Measurements from ENCODE around the gene PAK5.

Gene PAK5

DNA sequence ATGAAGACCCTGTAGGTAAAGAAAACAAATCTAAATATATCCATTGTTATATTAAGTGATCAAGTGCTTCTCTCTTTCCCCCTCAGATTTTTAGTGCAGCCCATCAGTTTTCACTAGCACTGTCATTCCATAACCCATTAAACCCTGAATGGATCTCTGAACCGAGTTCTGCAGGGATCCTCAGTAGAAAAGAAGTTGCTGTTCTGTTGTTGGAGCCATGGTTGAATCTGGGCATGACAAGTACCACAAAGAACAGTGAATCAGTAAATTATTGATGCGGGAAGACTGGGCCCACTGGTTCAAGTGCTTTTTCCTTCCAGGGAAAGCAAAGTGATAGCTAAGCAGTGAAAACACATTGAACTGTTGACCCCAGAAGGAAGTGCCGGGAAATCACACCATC is 264.1 kb downstream of the PAK5 start:
- DNase-seq (ENCODE audit: low read depth) = no peak

DNA sequence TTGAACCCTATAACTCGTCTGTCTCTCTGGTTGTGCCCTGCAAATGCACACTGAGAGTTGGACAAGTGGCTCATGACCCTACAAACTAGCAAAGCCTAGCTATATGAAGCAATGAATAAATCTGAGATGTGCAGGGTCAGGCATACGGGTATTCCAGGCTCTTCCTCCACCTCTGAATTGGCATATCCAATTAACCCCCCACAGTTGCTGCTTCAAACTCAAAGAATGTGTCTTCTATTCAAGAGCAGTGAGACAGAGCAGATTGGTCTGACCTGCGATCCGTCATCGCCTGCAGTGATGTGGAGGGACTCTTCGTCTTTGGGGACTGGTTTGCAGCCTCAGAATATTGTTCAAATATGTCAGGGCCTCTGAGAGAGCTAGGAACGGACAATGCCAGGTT is 264.7 kb downstream of the PAK5 start:
- DNase-seq (ENCODE audit: low read depth) = no peak

DNA sequence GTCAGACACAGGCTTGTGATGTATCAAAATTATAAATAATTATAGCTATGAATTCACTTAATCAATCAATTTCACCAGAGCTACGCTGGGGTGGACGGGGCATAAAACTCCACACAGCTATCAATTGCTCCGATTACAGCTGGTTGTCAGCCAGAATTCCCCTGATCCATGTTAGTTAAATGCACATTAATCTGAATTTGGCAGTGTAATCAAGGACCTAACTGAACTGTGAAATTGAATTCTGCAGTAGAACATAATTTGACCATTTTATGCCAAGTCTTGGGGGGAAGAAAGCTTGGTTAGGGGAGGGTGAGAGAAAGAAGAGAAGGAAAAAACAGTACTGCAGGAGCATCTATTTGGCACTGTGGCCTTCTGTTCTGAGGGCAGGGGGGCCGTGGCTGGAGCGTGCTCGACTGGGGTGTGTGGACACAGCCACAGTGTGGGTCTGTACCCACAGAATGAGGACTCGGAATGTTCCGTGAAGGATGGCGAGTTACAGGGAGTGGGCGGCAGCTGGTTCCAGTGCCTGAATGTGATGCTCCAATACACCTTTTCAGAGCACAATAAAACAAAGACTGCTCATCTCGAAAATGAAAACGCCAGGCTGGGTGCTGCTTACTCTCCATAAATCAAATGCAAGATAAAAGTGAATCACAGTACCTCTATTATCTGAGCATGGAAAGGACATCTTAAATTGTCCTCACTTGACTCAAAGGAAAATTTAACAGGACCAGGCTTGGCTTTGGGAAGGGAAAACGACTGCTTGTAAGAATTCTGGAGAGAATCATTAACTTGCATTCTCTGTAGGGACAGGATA is 265.3 kb downstream of the PAK5 start:
- no peak for DNase-seq (ENCODE audit: low read depth)

DNA sequence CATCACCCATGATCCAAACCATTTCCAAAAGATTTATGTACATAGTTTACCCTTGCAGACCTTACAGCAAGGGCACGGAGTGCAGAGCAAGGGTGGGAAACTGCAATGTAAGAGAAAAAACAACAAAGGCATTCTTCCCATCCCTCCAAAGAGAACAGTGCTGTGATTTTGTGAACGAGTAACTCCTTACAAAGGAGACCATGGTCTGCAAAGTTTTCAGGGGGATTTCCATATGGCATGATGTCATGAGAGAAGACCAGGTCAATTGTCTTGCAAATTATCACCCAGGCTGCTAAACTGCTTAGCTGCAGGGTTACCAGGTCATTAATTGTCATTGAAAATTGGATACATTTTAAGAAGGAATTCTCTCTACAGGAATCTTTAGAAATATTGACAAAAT is 266.2 kb downstream of the PAK5 start:
- DNase-seq (ENCODE audit: low read depth) = no peak

DNA sequence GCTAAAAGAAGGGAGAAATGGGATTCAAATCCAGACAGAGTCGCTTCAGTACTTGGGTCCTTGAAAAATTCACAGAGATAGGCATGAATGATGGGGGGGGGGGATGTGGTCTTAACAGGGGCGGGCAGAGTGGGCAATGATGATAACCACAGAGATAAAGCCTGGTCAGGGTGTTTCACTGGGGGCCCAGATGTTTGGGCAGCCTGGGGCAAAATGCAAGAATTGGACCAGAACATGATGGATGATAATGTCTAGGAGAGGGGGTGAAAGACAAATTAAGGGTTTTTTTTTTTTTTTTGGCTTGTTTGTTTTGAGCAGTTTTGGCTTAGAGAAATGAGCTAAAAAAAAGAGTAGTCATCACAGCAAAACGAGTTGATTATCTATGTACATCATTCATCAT is 267.1 kb downstream of the PAK5 start:
- no peak for DNase-seq (ENCODE audit: low read depth)

DNA sequence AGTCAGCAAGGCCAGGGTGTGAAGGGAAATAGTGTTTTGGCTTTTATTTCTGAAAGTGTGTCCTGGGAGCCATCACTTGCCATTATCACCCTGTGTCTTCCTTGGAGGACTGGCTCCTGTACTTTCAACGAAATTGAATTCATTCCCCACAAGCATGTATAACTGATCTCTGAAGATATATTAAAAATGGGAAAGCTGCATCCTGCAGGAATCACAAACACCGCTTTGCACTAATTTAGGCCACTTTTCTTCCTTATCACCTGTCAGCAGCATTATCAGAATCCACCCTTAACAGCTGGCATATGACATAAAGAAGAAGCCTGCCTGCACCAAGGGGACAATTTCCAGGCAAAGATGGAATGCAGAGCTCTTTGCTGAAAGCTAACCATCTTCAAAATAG is 268.3 kb downstream of the PAK5 start:
- no peak for DNase-seq (ENCODE audit: low read depth)

DNA sequence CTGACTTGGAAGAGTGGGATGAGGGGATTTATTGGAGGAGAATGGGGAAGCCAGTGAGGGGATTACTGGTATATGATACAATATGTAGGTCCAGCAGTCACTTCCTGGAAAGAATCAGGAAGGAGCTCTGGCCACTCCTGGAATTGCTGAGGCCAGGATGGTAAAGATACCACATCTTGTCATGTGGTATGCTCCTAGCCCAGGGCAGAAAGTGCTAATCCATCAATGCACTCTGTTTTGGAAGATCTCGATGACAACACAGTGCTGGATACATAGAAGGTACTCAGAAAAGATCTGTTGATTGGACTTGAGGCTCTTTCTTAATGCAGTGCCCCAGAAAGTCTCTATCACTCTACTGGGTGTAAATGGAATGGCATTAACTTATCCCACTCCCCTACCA is 271.9 kb downstream of the PAK5 start:
- no peak for DNase-seq (ENCODE audit: low read depth)

DNA sequence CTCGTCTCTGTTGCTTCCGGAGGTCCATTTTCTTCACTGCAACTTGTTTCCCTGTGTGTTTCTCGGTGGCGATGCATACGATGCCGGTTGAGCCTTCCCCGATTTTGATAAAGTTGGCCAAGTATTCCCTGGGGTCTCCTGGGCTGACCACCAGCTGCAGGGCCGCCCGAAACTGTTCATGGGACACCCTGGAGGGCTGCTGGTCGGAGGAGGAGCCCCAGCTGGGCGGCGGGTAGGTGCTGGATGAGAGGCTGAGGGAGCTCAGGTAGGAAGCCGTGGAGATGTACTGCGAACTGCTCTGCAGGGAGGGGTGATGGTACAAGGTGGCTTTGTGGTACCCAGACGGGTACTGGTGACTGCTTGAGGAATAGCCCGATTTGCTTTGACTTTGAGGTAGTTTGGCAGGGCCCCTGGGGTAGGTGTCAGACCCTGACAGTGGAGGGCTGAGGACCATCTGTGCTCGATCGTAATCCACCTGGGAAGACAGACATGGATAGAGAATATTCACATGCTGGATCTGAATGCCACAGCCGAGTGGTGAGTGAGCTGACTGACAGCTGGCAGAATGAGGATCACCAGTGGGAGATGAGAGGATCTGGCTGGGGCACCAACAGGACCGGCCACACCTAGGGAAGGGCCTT is 272.8 kb downstream of the PAK5 start:
- no peak for DNase-seq (ENCODE audit: low read depth)

DNA sequence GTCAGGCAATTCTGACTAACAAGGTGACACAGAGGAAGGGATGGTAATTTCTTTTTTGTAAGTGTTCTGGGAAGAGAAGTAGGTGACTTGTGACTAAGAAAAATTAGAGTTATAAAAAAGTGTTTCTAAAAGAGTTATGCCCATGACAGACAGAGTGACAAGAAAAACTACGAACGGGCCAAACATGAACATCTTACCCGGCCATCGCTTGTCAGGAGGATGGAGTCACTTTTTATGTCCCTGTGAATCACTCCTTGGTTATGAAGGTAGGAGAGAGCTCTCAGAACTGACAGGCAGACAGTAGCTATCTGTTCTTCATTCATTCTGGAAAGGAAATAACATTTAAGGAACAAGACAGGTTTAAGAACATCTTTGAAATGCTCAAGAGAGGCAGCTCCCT is 281.5 kb downstream of the PAK5 start:
- DNase-seq (ENCODE audit: low read depth) = no peak

DNA sequence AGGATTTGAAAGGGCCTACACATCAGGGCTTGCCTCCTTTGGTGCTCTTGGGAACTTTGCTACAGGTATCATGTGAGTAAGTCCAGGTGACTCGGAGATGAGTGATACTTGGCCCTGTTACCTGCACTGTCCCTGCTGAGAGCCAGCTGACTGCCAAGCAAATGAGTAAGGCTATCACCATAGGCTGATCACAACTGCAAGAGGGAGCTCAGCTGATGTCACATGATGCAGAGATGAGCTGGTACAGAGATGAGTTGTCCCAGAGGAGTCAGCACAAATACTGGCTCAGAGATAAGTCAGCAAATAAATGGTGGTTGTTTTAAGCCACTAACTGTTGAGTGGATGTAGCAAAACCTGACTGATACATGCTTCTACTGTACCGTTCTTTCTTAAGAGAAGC is 283.1 kb downstream of the PAK5 start:
- DNase-seq (ENCODE audit: low read depth) = no peak

DNA sequence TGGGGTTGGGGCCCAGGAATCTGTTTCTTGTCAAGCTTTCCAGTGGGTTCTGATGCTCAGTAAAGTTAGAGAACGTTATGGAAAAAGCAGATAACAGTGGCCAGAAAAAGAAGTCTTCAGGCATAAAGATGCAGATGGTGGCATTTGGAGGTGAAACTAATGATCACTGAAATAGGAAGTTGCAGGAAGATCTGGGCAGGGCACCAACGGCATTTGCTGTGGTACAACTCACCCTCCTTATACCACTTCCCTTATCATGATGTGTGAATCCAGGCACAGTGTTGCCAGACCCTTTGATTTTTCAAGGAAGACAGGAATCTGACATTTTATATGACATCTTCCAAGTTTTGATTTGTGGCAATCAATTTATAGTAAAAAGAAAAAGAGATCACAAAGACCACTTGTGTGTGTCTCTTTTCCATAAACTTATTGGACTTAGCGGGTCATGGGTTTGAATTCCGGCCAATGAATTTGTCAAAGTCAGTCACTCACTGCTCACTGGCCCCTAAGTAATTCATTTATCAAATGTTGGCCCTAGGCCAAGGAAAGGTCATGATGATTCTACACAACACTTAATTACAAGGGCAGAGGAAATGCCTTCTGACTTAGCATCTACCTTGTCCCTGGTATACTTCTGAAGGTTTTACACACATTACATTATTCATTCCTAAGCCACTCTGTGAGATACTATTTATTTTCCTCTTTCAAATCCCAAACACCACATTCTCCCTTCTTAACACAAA is 286.9 kb downstream of the PAK5 start:
- no peak for DNase-seq (ENCODE audit: low read depth)

DNA sequence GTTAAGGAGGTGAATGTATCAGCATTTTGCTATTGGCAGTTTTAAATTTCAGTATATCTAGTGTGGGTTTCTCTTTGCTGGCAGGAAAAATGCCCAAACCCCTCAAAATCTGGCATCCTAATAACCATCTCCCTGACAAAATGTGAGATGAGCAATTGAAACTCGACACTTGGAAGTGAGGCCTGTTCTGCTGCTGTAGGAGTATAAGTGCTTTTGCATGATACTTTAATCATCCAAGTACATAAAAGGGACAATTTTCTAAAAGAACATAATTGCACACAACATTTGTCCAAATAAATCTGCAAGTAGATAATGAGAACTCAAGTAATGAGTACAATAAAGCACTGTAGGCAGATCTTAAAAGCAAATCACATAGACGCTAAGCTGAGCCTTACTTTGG is 288.0 kb downstream of the PAK5 start:
- DNase-seq (ENCODE audit: low read depth) = no peak

DNA sequence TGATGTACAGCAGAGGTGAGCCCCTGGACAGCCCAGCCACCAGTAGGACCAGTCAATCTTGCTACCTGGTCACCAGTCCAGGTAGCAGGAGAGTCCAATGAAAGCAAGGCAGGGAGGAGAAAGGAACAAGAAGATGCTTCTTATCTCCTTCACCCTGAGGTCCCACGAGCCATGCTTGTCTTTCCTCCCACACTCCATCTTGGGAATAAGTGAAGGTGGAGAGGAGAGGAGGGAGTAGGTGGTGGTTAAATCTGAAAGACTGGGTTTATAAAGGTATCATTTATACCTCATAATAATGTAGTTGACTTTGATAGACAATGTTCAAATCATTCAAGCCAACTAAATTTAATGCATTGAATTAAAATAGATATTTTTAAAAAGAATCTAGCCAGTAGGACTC is 288.6 kb downstream of the PAK5 start:
- no peak for DNase-seq (ENCODE audit: low read depth)

DNA sequence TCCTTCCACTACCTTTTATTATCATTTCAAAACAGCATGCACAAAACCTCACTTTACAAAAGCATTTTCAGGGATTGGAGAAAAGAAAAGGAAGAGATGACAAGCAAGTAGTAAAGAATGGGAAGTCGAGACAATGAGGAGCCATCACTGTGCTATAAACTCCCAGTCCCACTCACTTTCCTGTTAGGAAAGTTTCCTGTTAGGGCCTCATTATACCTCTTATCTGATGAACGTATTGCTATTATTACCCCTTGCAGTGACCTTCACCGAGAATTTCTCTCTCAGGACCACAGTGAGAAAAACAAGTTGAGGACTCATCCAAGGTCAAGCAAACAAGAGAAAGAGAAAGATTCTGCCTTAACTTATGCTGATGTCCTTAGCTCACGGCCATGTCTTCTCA is 295.7 kb downstream of the PAK5 start:
- DNase-seq (ENCODE audit: low read depth) = no peak

DNA sequence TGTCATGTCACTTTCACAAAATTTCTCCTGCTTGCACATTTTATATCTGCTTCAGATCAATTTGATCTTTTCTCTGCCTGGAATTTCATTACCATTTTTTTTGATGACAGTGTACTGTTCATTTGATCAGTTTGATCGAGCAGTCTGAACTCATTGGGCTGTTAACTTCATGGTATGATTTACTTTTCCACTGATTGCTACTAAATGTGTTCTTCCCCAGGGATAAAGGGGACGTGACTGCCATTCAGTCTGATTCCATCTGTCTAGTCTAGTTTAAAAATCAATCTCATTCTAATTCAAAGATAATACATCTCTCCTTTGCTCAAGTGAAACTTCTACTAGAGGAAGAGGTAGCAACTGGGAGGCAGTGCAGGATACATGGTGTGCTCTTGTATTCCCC is 303.4 kb downstream of the PAK5 start:
- DNase-seq (ENCODE audit: low read depth) = no peak

DNA sequence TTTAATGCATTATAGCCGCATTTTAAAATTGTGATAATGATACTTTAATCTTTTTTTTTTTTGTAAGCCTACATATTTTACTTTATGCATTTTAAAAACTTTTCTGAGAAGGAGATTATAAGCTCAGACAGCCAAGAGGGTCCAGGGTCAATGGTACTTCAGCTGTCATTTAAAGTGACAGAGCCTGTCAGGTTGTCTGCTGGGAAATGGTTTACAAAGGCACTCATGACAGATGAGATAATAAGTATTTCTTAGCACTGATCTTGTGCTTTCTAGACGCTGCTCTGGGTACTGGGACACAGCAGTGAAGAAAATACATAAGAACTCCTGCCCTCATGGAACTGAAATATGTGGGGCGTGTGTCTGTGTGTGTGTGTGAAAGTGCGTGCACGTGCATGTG is 304.9 kb downstream of the PAK5 start:
- DNase-seq (ENCODE audit: low read depth) = no peak

DNA sequence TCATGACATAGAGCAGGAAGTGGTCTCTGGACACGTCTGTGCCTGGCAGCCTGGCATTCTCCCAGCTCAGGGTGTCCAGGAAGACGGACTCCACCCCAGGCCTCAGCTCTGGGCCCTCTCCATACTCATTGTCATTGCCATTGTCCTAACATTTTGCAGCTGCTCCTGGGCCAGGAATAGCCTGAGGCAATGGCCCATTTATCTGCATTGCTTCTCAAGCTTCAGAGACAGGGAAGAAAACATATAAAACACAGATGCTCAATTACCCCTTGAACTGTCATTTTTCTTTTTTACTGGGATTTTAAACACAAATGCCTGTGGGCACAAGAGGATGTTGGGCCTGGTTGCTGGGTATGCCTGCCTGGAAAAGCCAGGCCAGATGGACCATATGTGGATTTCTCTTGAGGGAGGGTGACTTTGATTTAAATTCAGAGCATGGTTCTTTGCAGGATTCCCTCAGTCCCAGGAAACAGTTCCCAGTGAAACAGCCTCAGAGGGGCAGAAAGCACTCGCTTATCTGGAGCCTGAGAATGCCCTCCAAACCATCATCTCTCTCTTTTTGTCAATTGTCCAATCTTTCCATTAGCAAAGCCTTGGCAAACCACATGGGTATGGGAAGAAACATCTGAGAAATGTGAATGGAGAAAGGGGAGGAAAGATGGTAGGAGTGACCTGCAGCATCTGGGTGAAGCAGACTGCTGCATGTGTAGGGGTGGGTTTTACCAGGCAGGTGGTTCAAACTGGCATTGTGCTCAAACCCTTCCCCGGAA is 306.6 kb downstream of the PAK5 start:
- DNase-seq (ENCODE audit: low read depth) = no peak

DNA sequence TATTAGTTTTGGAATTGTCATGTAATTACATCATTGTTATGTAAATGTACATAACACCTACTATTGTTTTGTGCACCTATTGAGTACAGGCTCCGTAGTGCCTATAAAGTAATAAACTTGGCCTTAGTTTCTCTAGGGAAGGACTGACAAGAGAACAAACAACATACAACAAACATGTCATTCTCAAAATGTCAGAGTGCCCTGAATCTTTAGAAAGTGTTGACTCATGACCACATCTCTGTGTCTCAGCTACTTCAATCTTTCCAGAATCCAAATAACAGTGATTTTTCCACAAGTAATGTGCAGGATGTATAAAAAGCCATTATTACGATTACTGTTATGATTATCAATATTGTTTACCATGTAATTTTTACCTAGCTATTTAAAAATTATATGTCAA is 307.3 kb downstream of the PAK5 start:
- no peak for DNase-seq (ENCODE audit: low read depth)

DNA sequence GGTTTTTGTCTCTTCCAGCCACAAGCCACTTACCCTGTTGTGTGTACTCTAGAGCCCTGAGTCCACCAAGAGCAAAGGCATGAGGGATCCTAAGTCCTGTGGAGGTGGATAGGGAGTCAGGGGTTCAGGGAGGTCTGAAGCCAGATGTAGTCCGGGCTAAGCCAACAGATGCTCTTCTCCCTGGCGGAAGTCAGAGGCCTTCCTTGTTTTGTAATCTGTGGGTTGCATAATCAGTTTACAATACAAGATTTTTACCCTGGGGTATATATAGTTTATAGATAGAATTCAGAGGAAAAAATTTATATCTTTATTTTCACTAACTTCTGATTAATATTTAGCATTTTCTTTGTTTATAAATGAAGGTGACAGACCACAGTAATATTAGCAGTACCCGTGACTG is 315.2 kb downstream of the PAK5 start:
- DNase-seq (ENCODE audit: low read depth) = no peak

DNA sequence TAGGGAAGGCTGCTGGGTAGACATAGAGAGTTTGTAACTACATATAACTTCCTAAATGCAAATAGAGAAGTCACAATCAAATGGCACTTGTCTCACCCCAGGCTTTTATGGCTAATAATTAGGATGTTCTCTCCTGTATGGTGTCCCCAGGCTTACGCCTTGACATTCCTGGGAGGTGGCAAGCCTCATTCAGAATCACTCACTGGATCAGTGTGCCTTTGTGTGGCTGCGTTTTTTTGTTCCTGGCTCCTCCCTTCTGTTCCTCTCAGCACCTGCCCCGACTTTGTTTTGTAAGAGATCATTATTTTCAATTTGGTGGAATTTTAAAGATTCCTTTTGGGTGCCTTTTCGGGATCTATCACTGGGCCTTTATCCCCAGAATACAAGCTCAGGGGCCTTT is 318.8 kb downstream of the PAK5 start:
- DNase-seq (ENCODE audit: low read depth) = no peak

DNA sequence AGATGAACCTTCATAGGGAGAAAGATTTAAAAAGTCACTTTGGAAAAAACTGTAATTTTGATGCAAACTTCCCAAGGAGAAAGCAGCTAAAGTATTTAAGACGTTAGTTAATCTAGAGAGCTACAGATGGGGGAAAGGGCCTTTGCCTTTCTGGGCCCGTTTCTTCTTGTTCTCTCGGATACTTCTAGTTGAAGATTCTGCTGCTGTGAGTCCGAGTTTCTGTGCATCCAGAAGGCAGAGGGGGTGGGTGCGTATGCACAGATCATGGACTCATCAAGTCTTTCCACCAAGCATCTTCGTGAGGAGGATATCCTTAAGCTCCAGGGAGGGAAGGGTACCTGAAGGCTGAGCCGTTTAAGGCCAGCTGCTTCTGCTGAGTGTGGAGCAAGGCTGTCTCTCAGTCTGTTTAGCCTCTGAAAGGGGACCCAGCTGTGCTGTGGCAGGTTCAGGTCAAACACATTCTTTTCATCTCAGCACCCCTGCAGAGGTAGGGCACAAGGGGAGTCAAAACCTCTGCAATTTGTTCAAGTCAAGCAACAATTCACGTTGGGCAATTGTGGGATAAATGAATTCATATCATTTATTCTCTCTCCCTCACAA is 320.2 kb downstream of the PAK5 start:
- DNase-seq (ENCODE audit: low read depth) = no peak

Data from activated T-cell treated with anti-CD3 and anti-CD28 coated beads for 1 hour (primary cell).